GM19397 (cell line): Measurements from ENCODE around the gene NHS.
"Not testable (repeated sequence)": the region's sequence is repeated elsewhere in the genome, so short reads cannot be mapped to it uniquely, and the experiment has no call there.

Source experiments
- ATAC-seq: cut with Tn5 transposase; IDR thresholded peaks from one replicate; pipeline ENCODE4 v1.9.1; 2021; ENCODE audit warnings: mild to moderate bottlenecking, moderate library complexity; ENCODE audit not compliant: unreplicated experiment

Gene NHS

GRCh38 chrX:17494216-17494615 is 119.2 kb downstream of the NHS start:
- no peak for ATAC-seq

GRCh38 chrX:17495052-17495451 is 120.1 kb downstream of the NHS start:
- ATAC-seq, result no peak

GRCh38 chrX:17496407-17496806 is 121.4 kb downstream of the NHS start:
- no peak for ATAC-seq

GRCh38 chrX:17497193-17497592 is 122.2 kb downstream of the NHS start:
- ATAC-seq, result no peak

- ATAC-seq, result no peak
These were observed 124.5 kb downstream of the NHS start for GRCh38 chrX:17499512-17499911.

- ATAC-seq, result no peak
These were observed 125.2 kb downstream of the NHS start for GRCh38 chrX:17500145-17500579.

- no peak for ATAC-seq
These were observed 126.7 kb downstream of the NHS start for GRCh38 chrX:17501746-17502145.

- not testable (repeated sequence) for ATAC-seq
These were observed 131.4 kb downstream of the NHS start for GRCh38 chrX:17506352-17506751.

GRCh38 chrX:17511556-17511955 is 136.6 kb downstream of the NHS start:
- ATAC-seq, result no peak

GRCh38 chrX:17519358-17519757 is 144.4 kb downstream of the NHS start:
- no peak for ATAC-seq

- ATAC-seq, result no peak
These were observed 145.1 kb downstream of the NHS start for GRCh38 chrX:17520016-17520615.

- ATAC-seq, result no peak
These were observed 147.1 kb downstream of the NHS start for GRCh38 chrX:17521871-17522693.

GRCh38 chrX:17525266-17525665 is 150.3 kb downstream of the NHS start:
- ATAC-seq, result no peak

GRCh38 chrX:17525762-17526555 is 151.0 kb downstream of the NHS start:
- ATAC-seq, result no peak

GRCh38 chrX:17527135-17527701 is 152.2 kb downstream of the NHS start:
- no peak for ATAC-seq

GRCh38 chrX:17527922-17528321 is 152.9 kb downstream of the NHS start:
- no peak for ATAC-seq

- no peak for ATAC-seq
These were observed 154.2 kb downstream of the NHS start for GRCh38 chrX:17529151-17529745.

GRCh38 chrX:17531500-17531899 is 156.5 kb downstream of the NHS start:
- ATAC-seq, result no peak

- no peak for ATAC-seq
These were observed 160.2 kb downstream of the NHS start for GRCh38 chrX:17535229-17535628.

- no peak for ATAC-seq
These were observed 162.8 kb downstream of the NHS start for GRCh38 chrX:17537723-17538243.

GRCh38 chrX:17542123-17542522 is 167.1 kb downstream of the NHS start:
- no peak for ATAC-seq
